NCI-H2227 (cell line): ENCODE measurements around the gene ZNF445.
"Not testable (repeated sequence)": the region's sequence is repeated elsewhere in the genome, so short reads cannot be mapped to it uniquely, and the experiment has no call there.

ENCODE experiments used
- DNase-seq: peaks from one replicate; lab custom pipeline; 2025; ENCODE audit not compliant: unreplicated experiment; lab: John Stamatoyannopoulos, UW

Gene ZNF445

GRCh38 chr3:44436181-44436580 is 41.3 kb downstream of the ZNF445 start:
- no peak for DNase-seq

GRCh38 chr3:44434834-44435510 is 42.5 kb downstream of the ZNF445 start:
- no peak for DNase-seq

- DNase-seq = no peak
Observed at GRCh38 chr3:44430466-44430865, 47.0 kb downstream of the ZNF445 start.

- DNase-seq = no peak
Observed at GRCh38 chr3:44429459-44429858, 48.0 kb downstream of the ZNF445 start.

GRCh38 chr3:44428910-44429309 is 48.6 kb downstream of the ZNF445 start:
- DNase-seq = no peak

GRCh38 chr3:44427683-44428082 is 49.8 kb downstream of the ZNF445 start:
- no peak for DNase-seq

- no peak for DNase-seq
Observed at GRCh38 chr3:44424758-44425157, 52.7 kb downstream of the ZNF445 start.

- DNase-seq = no peak
Observed at GRCh38 chr3:44421280-44421679, 56.2 kb downstream of the ZNF445 start.

GRCh38 chr3:44420676-44421075 is 56.8 kb downstream of the ZNF445 start:
- no peak for DNase-seq

- DNase-seq = no peak
Observed at GRCh38 chr3:44419923-44420650, 57.4 kb downstream of the ZNF445 start.

- DNase-seq = no peak
Observed at GRCh38 chr3:44419116-44419922, 58.2 kb downstream of the ZNF445 start.

- no peak for DNase-seq
Observed at GRCh38 chr3:44418549-44418948, 58.9 kb downstream of the ZNF445 start.

- not testable (repeated sequence) for DNase-seq
Observed at GRCh38 chr3:44418118-44418517, 59.4 kb downstream of the ZNF445 start.

- no peak for DNase-seq
Observed at GRCh38 chr3:44416031-44417030, 61.1 kb downstream of the ZNF445 start.

GRCh38 chr3:44415421-44415820 is 62.0 kb downstream of the ZNF445 start:
- no peak for DNase-seq

- no peak for DNase-seq
Observed at GRCh38 chr3:44414517-44415090, 62.9 kb downstream of the ZNF445 start.

- DNase-seq = no peak
Observed at GRCh38 chr3:44412365-44412764, 65.1 kb downstream of the ZNF445 start.

- DNase-seq = no peak
Observed at GRCh38 chr3:44411031-44411645, 66.3 kb downstream of the ZNF445 start.

GRCh38 chr3:44409640-44410410 is 67.6 kb downstream of the ZNF445 start:
- DNase-seq = no peak
